GM18867 (cell line): ENCODE measurements around the gene HDAC4.
A peak's percentile ranks its signal among the peaks of the same experiment; 100 is the strongest.

Experiments used
- ATAC-seq: cut with Tn5 transposase; IDR thresholded peaks from one replicate; pipeline ENCODE4 v1.9.1; 2021; ENCODE audit warnings: mild to moderate bottlenecking, moderate library complexity; ENCODE audit not compliant: unreplicated experiment

HDAC4 gene

GRCh38 chr2:239259603-239260298, 141.1 kb downstream of the HDAC4 start:
- ATAC-seq: peak; percentile 46

GRCh38 chr2:239259173-239259572, 141.6 kb downstream of the HDAC4 start:
- ATAC-seq: peak; percentile 56

GRCh38 chr2:239258248-239258647, 142.6 kb downstream of the HDAC4 start:
- no peak for ATAC-seq

GRCh38 chr2:239257511-239257937, 143.3 kb downstream of the HDAC4 start:
- ATAC-seq: no peak

- no peak for ATAC-seq
Observed at GRCh38 chr2:239256350-239256743, 144.5 kb downstream of the HDAC4 start.

- no peak for ATAC-seq
Observed at GRCh38 chr2:239255628-239256349, 145.0 kb downstream of the HDAC4 start.

GRCh38 chr2:239255218-239255617, 145.6 kb downstream of the HDAC4 start:
- ATAC-seq: no peak

GRCh38 chr2:239253701-239254436, 147.0 kb downstream of the HDAC4 start:
- no peak for ATAC-seq

- ATAC-seq: peak; percentile 64
Observed at GRCh38 chr2:239253264-239253663, 147.6 kb downstream of the HDAC4 start.

GRCh38 chr2:239252801-239253200, 148.0 kb downstream of the HDAC4 start:
- no peak for ATAC-seq

- ATAC-seq: no peak
Observed at GRCh38 chr2:239252393-239252792, 148.4 kb downstream of the HDAC4 start.

GRCh38 chr2:239251971-239252370, 148.8 kb downstream of the HDAC4 start:
- no peak for ATAC-seq

- no peak for ATAC-seq
Observed at GRCh38 chr2:239250216-239251081, 150.4 kb downstream of the HDAC4 start.

GRCh38 chr2:239249776-239250175, 151.0 kb downstream of the HDAC4 start:
- ATAC-seq: no peak

GRCh38 chr2:239249048-239249447, 151.8 kb downstream of the HDAC4 start:
- ATAC-seq: no peak

GRCh38 chr2:239247401-239248245, 153.2 kb downstream of the HDAC4 start:
- ATAC-seq: no peak

- ATAC-seq: no peak
Observed at GRCh38 chr2:239246723-239247122, 154.1 kb downstream of the HDAC4 start.

GRCh38 chr2:239245872-239246721, 154.7 kb downstream of the HDAC4 start:
- ATAC-seq: no peak

GRCh38 chr2:239245107-239245506, 155.7 kb downstream of the HDAC4 start:
- no peak for ATAC-seq
